ENCODE results near the gene SAMHD1. TPM values are rescaled to one million over a fixed set of nuclear protein-coding genes. Genes with fewer than 3 reads are reported as not detected.

SAMHD1 gene
- total and polyA plus RNA-seq, 2 donors (not counting 3 experiments of a cell fraction or from before 2014, with no cell fraction given), result 13.7 to 27.5 TPM

DNA sequence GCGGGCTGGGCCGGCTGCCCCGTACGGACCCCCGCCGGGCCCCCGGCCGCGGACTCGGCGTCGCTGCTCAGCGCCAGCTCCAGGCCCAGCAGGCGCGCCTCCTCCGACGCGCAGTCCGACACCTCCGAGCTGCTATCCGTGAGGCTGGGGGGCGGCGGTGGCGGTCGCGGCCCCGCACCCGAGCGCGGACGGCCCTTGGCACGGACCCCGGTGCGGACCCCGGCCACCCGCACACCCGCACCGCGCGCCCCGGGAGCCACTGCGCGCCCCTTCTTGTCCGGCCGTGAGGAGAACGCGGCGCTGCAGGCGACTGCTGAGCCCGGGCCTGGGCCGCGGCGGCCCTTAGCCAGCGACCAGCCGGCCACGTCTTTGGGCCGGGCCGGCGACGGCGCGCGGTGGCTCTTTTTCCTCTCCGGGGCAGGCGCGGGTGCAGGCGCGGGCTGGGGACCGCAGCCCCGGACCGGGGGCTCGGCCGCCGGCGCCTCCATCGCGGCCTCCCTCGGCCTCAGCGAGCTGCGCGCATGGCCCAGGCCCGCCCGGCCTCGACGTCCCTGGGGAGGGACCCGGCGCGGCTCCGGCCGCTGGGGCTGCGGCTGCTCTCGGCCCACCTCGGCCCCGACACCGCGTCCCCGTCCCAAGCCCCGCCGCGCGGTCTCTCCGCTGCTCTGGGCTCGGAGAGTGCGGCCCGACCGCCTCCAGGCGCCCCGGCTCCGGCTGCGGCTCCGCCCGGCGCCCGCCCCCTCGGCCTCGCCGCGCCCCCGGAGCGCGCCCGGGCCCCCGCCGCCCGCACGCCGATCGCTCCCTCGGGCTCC is 88.4 kb downstream of the SAMHD1 start:
- BruUV-seq (replicated peaks), result no TSS peak
- TF ChIP-seq POLR2A (IDR thresholded peaks at IDR 0.05; ENCODE audit: low read depth, low read length), result no peak
- no peak for TF ChIP-seq JUN (IDR thresholded peaks at IDR 0.05; ENCODE audit: borderline replicate concordance, insufficient read depth, insufficient read length, low read depth)
- no peak for TF ChIP-seq POLR2AphosphoS5 (IDR thresholded peaks at IDR 0.05; ENCODE audit: insufficient read depth, low read depth, low read length)
- TF ChIP-seq FOS (IDR thresholded peaks at IDR 0.05; ENCODE audit: borderline replicate concordance, insufficient read depth, low read length), result no peak
- no peak for TF ChIP-seq MYC (IDR thresholded peaks at IDR 0.05; ENCODE audit: low read depth, low read length)
- TF ChIP-seq EZH2 (IDR thresholded peaks at IDR 0.05; ENCODE audit: borderline replicate concordance, low read depth, low read length, severe bottlenecking), result no peak
- TF ChIP-seq, protein P1, sequence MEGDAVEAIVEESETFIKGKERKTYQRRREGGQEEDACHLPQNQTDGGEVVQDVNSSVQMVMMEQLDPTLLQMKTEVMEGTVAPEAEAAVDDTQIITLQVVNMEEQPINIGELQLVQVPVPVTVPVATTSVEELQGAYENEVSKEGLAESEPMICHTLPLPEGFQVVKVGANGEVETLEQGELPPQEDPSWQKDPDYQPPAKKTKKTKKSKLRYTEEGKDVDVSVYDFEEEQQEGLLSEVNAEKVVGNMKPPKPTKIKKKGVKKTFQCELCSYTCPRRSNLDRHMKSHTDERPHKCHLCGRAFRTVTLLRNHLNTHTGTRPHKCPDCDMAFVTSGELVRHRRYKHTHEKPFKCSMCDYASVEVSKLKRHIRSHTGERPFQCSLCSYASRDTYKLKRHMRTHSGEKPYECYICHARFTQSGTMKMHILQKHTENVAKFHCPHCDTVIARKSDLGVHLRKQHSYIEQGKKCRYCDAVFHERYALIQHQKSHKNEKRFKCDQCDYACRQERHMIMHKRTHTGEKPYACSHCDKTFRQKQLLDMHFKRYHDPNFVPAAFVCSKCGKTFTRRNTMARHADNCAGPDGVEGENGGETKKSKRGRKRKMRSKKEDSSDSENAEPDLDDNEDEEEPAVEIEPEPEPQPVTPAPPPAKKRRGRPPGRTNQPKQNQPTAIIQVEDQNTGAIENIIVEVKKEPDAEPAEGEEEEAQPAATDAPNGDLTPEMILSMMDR (IDR thresholded peaks at IDR 0.05; ENCODE audit: extremely low read depth in 1 of 2, insufficient read depth in 1 of 2, low read depth in 1 of 2, low read length in 2 of 2), result no peak
- TF ChIP-seq, protein P2, sequence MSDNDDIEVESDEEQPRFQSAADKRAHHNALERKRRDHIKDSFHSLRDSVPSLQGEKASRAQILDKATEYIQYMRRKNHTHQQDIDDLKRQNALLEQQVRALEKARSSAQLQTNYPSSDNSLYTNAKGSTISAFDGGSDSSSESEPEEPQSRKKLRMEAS (IDR thresholded peaks at IDR 0.05; ENCODE audit: insufficient read depth, insufficient read length), result no peak
- TF ChIP-seq GATA2 (IDR thresholded peaks at IDR 0.05; ENCODE audit: insufficient read depth, insufficient read length, low read depth, low read length), result no peak
- FAIRE-seq, result peak; percentile 8
- ChIA-PET POLR2A (interaction anchor here (0.7 to 1.5 kb wide), 3 partner anchors 28 to 250 kb away, joined by 3 to 4 read pairs (median 4); no protein-coding TSS in a partner anchor), CTCF (interaction anchor here (0.6 to 5.6 kb wide), 41 partner anchors 9 to 424 kb away, joined by 3 to 60 read pairs (median 5); partner anchors contain the start of gene DSN1)
- Histone ChIP-seq H3K4me3 (replicated peaks in 1 of 3; ENCODE audit: insufficient read depth in 1 of 3, low read depth in 1 of 3, low read length in 3 of 3) (peak overlapping the region; percentile 27 to 54 (median 35)), H3K4me2 (ENCODE audit: insufficient read depth, low read length) (peak overlapping the region; percentile 65), H2AFZ (ENCODE audit: low read depth, low read length) (peak overlapping the region; percentile 24), H3K27me3 (ENCODE audit: control insufficient read depth in 2 of 2, insufficient read depth in 2 of 2, low read length in 2 of 2) (no peaks in the 10 kb centered on the region), H3K79me2 (ENCODE audit: control insufficient read depth, insufficient read depth, low read length) (peaks cover 43% of the 10 kb centered on the region), H4K20me1 (replicated peaks; ENCODE audit: control insufficient read depth, extremely low read depth, insufficient read depth, low read length) (no peaks in the 10 kb centered on the region), H3K9me1 (replicated peaks; ENCODE audit: control insufficient read depth, extremely low read depth, insufficient read depth, low read length) (no peaks in the 10 kb centered on the region), H3K9me3 (replicated peaks; ENCODE audit: control insufficient read depth, insufficient read depth, low read length) (no peaks in the 10 kb centered on the region), H3K9ac (replicated peaks; ENCODE audit: extremely low read depth, insufficient read depth, low read length) (peak overlapping the region; percentile 58), H3K27ac (ENCODE audit: insufficient read depth, low read depth, low read length) (peak overlapping the region; percentile 12), H3K36me3 (ENCODE audit: control insufficient read depth in 2 of 2, extremely low read depth in 1 of 2, insufficient read depth in 2 of 2, low read length in 2 of 2) (peaks cover 0 to 2% of the 10 kb centered on the region in 2 experiments), H3K4me1 (ENCODE audit: control insufficient read depth, extremely low read depth, insufficient read depth, low read length) (peaks cover 17% of the 10 kb centered on the region)
- dilution Hi-C loops (cut with MboI; ENCODE audit: extremely low pct_ligation_motif_present, low sequenced_read_pairs), result no loop called here
- intact Hi-C loops (cut with micrococcal nuclease), result loop anchor here (2.0 to 10.0 kb wide), 7 partner anchors 28 to 398 kb away; partner anchors contain the start of gene DSN1
- DNase-seq (ENCODE audit: low read depth, low spot score), result peak; percentile 19
